Activated gamma-delta T cell (primary cell): ENCODE measurements around the gene SKAP2.

Source experiments
- DNase-seq: peaks from one replicate; lab custom pipeline; 2025; lab: John Stamatoyannopoulos, UW

The SKAP2 gene

GRCh38 chr7:26777385-26777784 is 87.0 kb downstream of the SKAP2 start:
- no peak for DNase-seq

GRCh38 chr7:26760501-26760900 is 103.9 kb downstream of the SKAP2 start:
- DNase-seq, result no peak

GRCh38 chr7:26759108-26759507 is 105.3 kb downstream of the SKAP2 start:
- no peak for DNase-seq

- DNase-seq, result no peak
Measured at GRCh38 chr7:26743205-26743604, 121.2 kb downstream of the SKAP2 start.

- no peak for DNase-seq
Measured at GRCh38 chr7:26735976-26736600, 128.3 kb downstream of the SKAP2 start.

- DNase-seq, result no peak
Measured at GRCh38 chr7:26729150-26729775, 135.1 kb downstream of the SKAP2 start.

- no peak for DNase-seq
Measured at GRCh38 chr7:26726051-26726450, 138.3 kb downstream of the SKAP2 start.

- DNase-seq, result no peak
Measured at GRCh38 chr7:26724795-26725194, 139.6 kb downstream of the SKAP2 start.

GRCh38 chr7:26723129-26723528 is 141.3 kb downstream of the SKAP2 start:
- no peak for DNase-seq

- no peak for DNase-seq
Measured at GRCh38 chr7:26721450-26721849, 142.9 kb downstream of the SKAP2 start.

GRCh38 chr7:26718063-26718462 is 146.3 kb downstream of the SKAP2 start:
- no peak for DNase-seq

GRCh38 chr7:26714438-26714837 is 150.0 kb downstream of the SKAP2 start:
- DNase-seq, result no peak

GRCh38 chr7:26714006-26714405 is 150.4 kb downstream of the SKAP2 start:
- DNase-seq, result no peak

GRCh38 chr7:26709210-26709990 is 155.0 kb downstream of the SKAP2 start:
- DNase-seq, result no peak

GRCh38 chr7:26705567-26705966 is 158.8 kb downstream of the SKAP2 start:
- no peak for DNase-seq

- DNase-seq, result no peak
Measured at GRCh38 chr7:26704786-26705185, 159.6 kb downstream of the SKAP2 start.

- DNase-seq, result no peak
Measured at GRCh38 chr7:26704036-26704435, 160.4 kb downstream of the SKAP2 start.

- DNase-seq, result no peak
Measured at GRCh38 chr7:26700893-26701292, 163.5 kb downstream of the SKAP2 start.

- DNase-seq, result no peak
Measured at GRCh38 chr7:26700386-26700785, 164.0 kb downstream of the SKAP2 start.

- DNase-seq, result no peak
Measured at GRCh38 chr7:26699766-26700165, 164.6 kb downstream of the SKAP2 start.

- no peak for DNase-seq
Measured at GRCh38 chr7:26698806-26699205, 165.6 kb downstream of the SKAP2 start.

GRCh38 chr7:26698194-26698593 is 166.2 kb downstream of the SKAP2 start:
- DNase-seq, result no peak

GRCh38 chr7:26696978-26697377 is 167.4 kb downstream of the SKAP2 start:
- no peak for DNase-seq
